Tibial artery (tissue), 4 donors: Measurements from ENCODE around the gene MYO5A.
"Not testable (repeated sequence)": the region's sequence is repeated elsewhere in the genome, so short reads cannot be mapped to it uniquely, and the experiment has no call there.

ENCODE experiments used
- DNase-seq, 2 donors: peaks; one replicate each; pipeline ENCODE4 v3.0.0-alpha.2; 2019
- H3K27ac ChIP-seq, 2 donors: fragments of 200-600 bp; sonication (generic) in 1 of 2; 1 replicate in 1 of 2; 2 replicates in 1 of 2; pipeline ENCODE4 v1.5.1; 2018 to 2019; ENCODE audit warnings: mild to moderate bottlenecking in 1 of 2
- H3K27me3 ChIP-seq, 2 donors: fragments of 200-600 bp; sonication (generic) in 1 of 2; one replicate each; pipeline versions ENCODE4 v1.5.1 to v1.6.0; 2016 to 2019
- H3K36me3 ChIP-seq, 3 donors: fragments of 200-600 bp; sonication (generic) in 2 of 3; one replicate each; pipeline ENCODE4 v1.5.1; 2016 to 2019; ENCODE audit warnings: mild to moderate bottlenecking in 2 of 3
- H3K4me1 ChIP-seq, 4 donors: fragments of 200-600 bp; sonication (generic) in 2 of 4; 1 replicate in 3 of 4; 2 replicates in 1 of 4; pipeline ENCODE4 v1.5.1; 2016 to 2019
- H3K4me3 ChIP-seq, 2 donors: fragments of 200-600 bp; sonication (generic) in 1 of 2; 1 replicate in 1 of 2; 2 replicates in 1 of 2; pipeline ENCODE4 v1.5.1; 2018 to 2019; ENCODE audit warnings: mild to moderate bottlenecking in 2 of 2
- H3K9me3 ChIP-seq, 3 donors: fragments of 200-600 bp; sonication (generic) in 1 of 3; one replicate each; pipeline ENCODE4 v1.5.1; 2016 to 2019
- intact Hi-C: fragments of 100-400 bp; cut with DNase I; formaldehyde crosslinking; loops from one replicate; pipeline ENCODE4 v1.15.0; 2023; ENCODE audit warnings: low total_unique reads
- TF ChIP-seq, protein P1 (sequence below), 2 experiments: fragments of 200-600 bp in 1 of 2; fragments of 450-650 bp in 1 of 2; IDR thresholded peaks; one replicate each; pipeline ENCODE4 v1.5.1; 2017 to 2019; ENCODE audit warnings: antibody characterized with exemption in 2 of 2, mild to moderate bottlenecking in 1 of 2, moderate library complexity in 1 of 2

Gene MYO5A

DNA sequence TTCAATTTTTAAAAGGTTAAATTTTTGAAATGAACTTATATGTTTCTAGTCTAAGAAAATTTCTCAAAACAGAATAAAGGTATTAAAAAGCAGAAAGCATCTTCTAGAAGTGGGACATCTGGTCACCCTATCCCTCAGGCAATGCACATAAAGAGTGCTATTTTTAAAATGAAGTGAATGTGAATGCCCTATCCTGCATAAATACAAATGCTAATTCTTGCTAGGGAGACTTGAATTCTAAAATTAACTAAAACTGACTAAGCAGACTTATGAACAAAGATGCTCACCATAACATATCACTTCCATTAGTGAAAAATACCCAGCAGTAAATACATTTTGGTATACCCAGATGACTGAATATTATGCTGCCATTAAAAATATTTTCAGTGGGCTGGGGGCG lies 11.7 kb downstream of the MYO5A start:
- H3K9me3 ChIP-seq, result no peaks in the 10 kb centered on the region
- intact Hi-C loops, result no loop called here
- peaks cover 0 to 6% (median 0%) of the 10 kb centered on the region in 4 donors for H3K4me1 ChIP-seq
- no peak overlapping the region for H3K27ac ChIP-seq
- DNase-seq, result no peak
- no peaks in the 10 kb centered on the region for H3K27me3 ChIP-seq
- TF ChIP-seq, protein P1, sequence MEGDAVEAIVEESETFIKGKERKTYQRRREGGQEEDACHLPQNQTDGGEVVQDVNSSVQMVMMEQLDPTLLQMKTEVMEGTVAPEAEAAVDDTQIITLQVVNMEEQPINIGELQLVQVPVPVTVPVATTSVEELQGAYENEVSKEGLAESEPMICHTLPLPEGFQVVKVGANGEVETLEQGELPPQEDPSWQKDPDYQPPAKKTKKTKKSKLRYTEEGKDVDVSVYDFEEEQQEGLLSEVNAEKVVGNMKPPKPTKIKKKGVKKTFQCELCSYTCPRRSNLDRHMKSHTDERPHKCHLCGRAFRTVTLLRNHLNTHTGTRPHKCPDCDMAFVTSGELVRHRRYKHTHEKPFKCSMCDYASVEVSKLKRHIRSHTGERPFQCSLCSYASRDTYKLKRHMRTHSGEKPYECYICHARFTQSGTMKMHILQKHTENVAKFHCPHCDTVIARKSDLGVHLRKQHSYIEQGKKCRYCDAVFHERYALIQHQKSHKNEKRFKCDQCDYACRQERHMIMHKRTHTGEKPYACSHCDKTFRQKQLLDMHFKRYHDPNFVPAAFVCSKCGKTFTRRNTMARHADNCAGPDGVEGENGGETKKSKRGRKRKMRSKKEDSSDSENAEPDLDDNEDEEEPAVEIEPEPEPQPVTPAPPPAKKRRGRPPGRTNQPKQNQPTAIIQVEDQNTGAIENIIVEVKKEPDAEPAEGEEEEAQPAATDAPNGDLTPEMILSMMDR (IDR thresholded peaks at IDR 0.05), result no peak
- H3K36me3 ChIP-seq, result no peaks in the 10 kb centered on the region
- H3K4me3 ChIP-seq, result no peak overlapping the region

DNA sequence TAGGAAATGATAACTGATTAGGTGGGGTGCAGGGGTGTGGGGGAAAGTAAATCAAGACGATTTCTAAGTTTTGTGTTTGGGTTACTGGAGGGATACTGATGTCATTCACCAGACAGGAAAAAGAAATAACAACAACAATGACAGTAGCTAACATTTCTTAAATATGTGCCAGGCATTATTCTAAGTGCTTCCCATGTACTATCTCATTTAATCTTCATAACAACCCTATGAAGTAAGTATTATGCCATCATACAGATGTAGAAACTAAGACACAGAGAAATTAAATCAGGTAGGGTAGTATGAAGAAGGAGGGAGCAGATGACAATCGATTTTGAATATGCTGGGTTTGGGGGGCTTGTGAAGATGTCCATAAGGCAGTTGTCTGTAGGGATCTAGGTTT lies 13.3 kb downstream of the MYO5A start:
- no peaks in the 10 kb centered on the region for H3K27me3 ChIP-seq
- H3K4me1 ChIP-seq, result peaks cover 0 to 6% (median 1%) of the 10 kb centered on the region in 4 donors
- no peak overlapping the region for H3K4me3 ChIP-seq
- intact Hi-C loops, result no loop called here
- no peak for DNase-seq
- H3K36me3 ChIP-seq, result no peaks in the 10 kb centered on the region
- no peak overlapping the region for H3K27ac ChIP-seq
- H3K9me3 ChIP-seq, result no peaks in the 10 kb centered on the region
- TF ChIP-seq, protein P1 (IDR thresholded peaks at IDR 0.05), result no peak

DNA sequence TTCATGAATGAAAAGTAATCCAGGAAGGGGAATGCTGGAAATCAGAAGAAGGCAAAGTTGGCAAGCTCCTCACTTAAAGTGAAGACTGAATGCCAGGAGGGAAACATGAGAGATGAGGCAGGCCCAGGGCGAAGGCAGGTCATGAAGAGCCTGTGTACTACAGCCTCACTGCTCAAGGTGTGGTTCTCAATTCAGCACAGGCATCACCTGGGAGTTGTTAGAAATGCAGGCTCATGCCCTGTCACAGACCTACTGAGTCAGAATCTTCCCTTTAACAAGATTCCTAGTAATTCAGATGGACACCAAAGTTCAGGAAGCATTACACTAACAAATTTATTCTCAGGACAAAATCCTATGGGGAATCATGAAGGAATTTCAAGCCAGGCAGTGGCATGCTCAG lies 14.2 kb downstream of the MYO5A start:
- no peaks in the 10 kb centered on the region for H3K36me3 ChIP-seq
- H3K4me1 ChIP-seq, result peaks cover 0 to 6% (median 1%) of the 10 kb centered on the region in 4 donors
- H3K27ac ChIP-seq, result no peak overlapping the region
- no peak for DNase-seq
- intact Hi-C loops, result no loop called here
- H3K4me3 ChIP-seq, result no peak overlapping the region
- TF ChIP-seq, protein P1 (IDR thresholded peaks at IDR 0.05), result no peak
- no peaks in the 10 kb centered on the region for H3K27me3 ChIP-seq
- H3K9me3 ChIP-seq, result no peaks in the 10 kb centered on the region

DNA sequence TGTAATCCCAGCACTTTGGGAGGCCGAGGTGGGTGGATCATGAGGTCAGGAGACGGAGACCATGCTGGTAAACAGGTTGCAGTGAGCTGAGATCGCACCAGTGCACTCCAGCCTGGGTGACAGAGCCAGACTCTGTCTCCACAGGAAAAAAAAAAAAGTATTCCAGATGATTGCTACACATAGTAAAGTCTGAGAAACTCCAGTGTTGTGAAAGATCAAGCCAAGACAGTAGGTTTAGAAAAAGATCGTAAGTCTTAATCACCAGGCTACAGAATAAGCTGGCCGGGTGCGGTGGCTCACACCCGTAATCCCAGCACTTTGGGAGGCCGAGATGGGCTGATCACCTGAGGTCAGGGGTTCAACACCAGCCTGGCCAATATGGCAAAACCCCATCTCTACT lies 15.8 kb downstream of the MYO5A start:
- H3K36me3 ChIP-seq, intact Hi-C loops, H3K4me3 ChIP-seq, H3K27me3 ChIP-seq, H3K27ac ChIP-seq, H3K4me1 ChIP-seq, DNase-seq, H3K9me3 ChIP-seq: not testable (repeated sequence)

DNA sequence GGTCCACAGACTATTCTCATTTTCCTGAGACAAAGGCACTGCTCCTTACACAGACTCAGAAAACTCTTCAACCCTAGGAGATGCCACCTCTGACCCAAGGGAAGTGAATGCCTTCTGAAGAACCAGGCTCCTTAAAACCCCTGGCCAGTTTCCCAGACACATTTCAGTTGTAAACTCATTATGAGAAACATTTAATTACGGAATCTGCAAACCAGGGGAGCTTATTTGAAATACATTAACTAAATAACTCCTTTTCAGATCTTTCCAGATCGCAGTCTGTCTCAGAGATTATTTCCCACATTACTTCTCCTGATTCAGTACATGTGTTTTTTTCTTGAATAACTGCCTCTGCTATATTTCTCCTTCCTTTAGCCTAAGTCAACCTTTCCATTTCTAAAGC lies 17.6 kb downstream of the MYO5A start:
- H3K27ac ChIP-seq, result no peak overlapping the region
- DNase-seq, result no peak
- TF ChIP-seq, protein P1 (IDR thresholded peaks at IDR 0.05), result no peak

DNA sequence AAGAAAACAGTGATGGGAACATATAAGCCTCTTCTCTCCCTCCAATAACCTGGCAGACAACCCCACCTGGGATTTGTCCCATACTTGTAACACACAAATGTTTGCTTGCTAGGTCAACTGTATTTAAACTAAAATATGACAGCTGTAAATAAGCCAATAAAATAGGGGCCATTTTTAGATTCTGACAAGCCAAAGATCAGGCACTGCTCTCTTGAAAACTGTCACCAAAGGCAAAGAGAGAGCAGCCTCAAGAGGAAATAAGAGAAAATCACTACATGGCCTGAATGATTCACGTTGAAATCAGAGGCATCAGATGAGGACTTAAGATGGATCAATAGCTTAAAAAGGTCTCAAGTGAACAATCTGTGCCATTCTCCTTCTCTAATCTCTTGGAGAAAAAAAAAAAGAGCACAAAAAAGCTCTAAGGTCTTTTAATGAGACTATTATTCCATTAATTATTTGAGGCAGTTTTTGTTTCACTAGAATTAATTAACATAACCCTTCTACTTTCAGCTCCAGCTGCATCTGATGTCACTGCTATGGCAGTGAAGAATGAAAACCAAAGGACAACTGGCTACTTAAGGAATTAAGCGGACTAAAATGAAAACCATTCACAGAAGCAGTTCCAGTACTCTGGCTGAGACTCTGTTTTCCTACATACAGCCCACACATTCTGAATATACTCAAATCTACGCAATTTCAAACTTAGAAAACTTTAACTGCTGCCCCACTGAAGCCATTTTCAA lies 19.0 kb downstream of the MYO5A start:
- intact Hi-C loops, result no loop called here
- Histone ChIP-seq H3K4me3 (no peak overlapping the region), H3K4me1 (peaks cover 0 to 7% (median 1%) of the 10 kb centered on the region in 4 donors), H3K36me3 (no peaks in the 10 kb centered on the region), H3K27ac (no peak overlapping the region), H3K27me3 (no peaks in the 10 kb centered on the region), H3K9me3 (no peaks in the 10 kb centered on the region)
- DNase-seq, result no peak
- TF ChIP-seq, protein P1 (IDR thresholded peaks at IDR 0.05), result no peak

More for the DNA sequence above, 17.6 kb downstream of the MYO5A start:
- no peaks in the 10 kb centered on the region for H3K36me3 ChIP-seq
- intact Hi-C loops, result no loop called here
- H3K4me1 ChIP-seq, result peaks cover 0 to 7% (median 1%) of the 10 kb centered on the region in 4 donors
- H3K9me3 ChIP-seq, result no peaks in the 10 kb centered on the region
- H3K4me3 ChIP-seq, result no peak overlapping the region
- no peaks in the 10 kb centered on the region for H3K27me3 ChIP-seq
